ENCODE results near the gene GRM8. TPM values are rescaled to one million over a fixed set of nuclear protein-coding genes. Genes with fewer than 3 reads are reported as not detected.

The GRM8 gene
- total RNA-seq, 1 experiment from 2014 or later, result not detected

GRCh38 chr7:127245607-127246006, 7.1 kb downstream of the GRM8 start:
- Histone ChIP-seq H3K4me3 (ENCODE audit: low read depth in 2 of 2, low read length in 2 of 2) (no peak overlapping the region), H3K4me1 (ENCODE audit: control insufficient read depth, insufficient read depth, low read length) (no peaks in the 10 kb centered on the region), H3K9me3 (ENCODE audit: control insufficient read depth, insufficient read depth, low read depth, low read length) (no peaks in the 10 kb centered on the region), H3K36me3 (ENCODE audit: control insufficient read depth, insufficient read depth, low read length) (no peaks in the 10 kb centered on the region), H3K27me3 (ENCODE audit: control insufficient read depth, insufficient read depth, low read length) (peaks cover 25% of the 10 kb centered on the region), H3K27ac (ENCODE audit: low read length) (no peak overlapping the region)
- BruUV-seq (replicated peaks), result no TSS peak
- POLR2A ChIA-PET, result no interaction called here
- no peak for TF ChIP-seq POLR2AphosphoS5 (IDR thresholded peaks at IDR 0.05; ENCODE audit: low read depth, low read length)
- TF ChIP-seq SIN3A (IDR thresholded peaks at IDR 0.05; ENCODE audit: borderline replicate concordance, insufficient read depth, low read depth, low read length), result no peak
- no peak for TF ChIP-seq REST (IDR thresholded peaks at IDR 0.05; ENCODE audit: insufficient read depth in 1 of 2, low read depth in 2 of 2, low read length in 1 of 2)
- no peak for TF ChIP-seq CTCF (IDR thresholded peaks at IDR 0.05)
- TF ChIP-seq TCF7L2 (IDR thresholded peaks at IDR 0.05; ENCODE audit: low read depth, low read length), result no peak
- DNase-seq (ENCODE audit: low read depth, low spot score) (no peak), ATAC-seq (no peak)
- in situ Hi-C loops (cut with HindIII; ENCODE audit: low pct_unique_long_range_greater_than_20kb, low sequenced_read_pairs) (no loop called here), intact Hi-C loops (cut with micrococcal nuclease; ENCODE audit: unreplicated experiment) (no loop called here)
- CTCF ChIA-PET, result no interaction called here

GRCh38 chr7:127245002-127245401, 7.7 kb downstream of the GRM8 start:
- intact Hi-C loops (cut with micrococcal nuclease; ENCODE audit: unreplicated experiment), result no loop called here
- CTCF ChIA-PET, result interaction anchor here (0.6 kb wide), 1 partner anchor 444 kb away, joined by 3 read pairs; no protein-coding TSS in a partner anchor
- in situ Hi-C loops (cut with HindIII; ENCODE audit: low pct_unique_long_range_greater_than_20kb, low sequenced_read_pairs), result no loop called here
- BruUV-seq (replicated peaks), result no TSS peak
- POLR2A ChIA-PET, result no interaction called here
- no peak for TF ChIP-seq TCF7L2 (IDR thresholded peaks at IDR 0.05; ENCODE audit: low read depth, low read length)
- no peak for TF ChIP-seq REST (IDR thresholded peaks at IDR 0.05; ENCODE audit: insufficient read depth in 1 of 2, low read depth in 2 of 2, low read length in 1 of 2)
- TF ChIP-seq CTCF (IDR thresholded peaks at IDR 0.05), result no peak
- no peak for TF ChIP-seq SIN3A (IDR thresholded peaks at IDR 0.05; ENCODE audit: borderline replicate concordance, insufficient read depth, low read depth, low read length)
- TF ChIP-seq POLR2AphosphoS5 (IDR thresholded peaks at IDR 0.05; ENCODE audit: low read depth, low read length), result no peak
- Histone ChIP-seq H3K27ac (ENCODE audit: low read length) (no peak overlapping the region), H3K9me3 (ENCODE audit: control insufficient read depth, insufficient read depth, low read depth, low read length) (no peaks in the 10 kb centered on the region), H3K4me1 (ENCODE audit: control insufficient read depth, insufficient read depth, low read length) (no peaks in the 10 kb centered on the region), H3K4me3 (ENCODE audit: low read depth in 2 of 2, low read length in 2 of 2) (no peak overlapping the region), H3K36me3 (ENCODE audit: control insufficient read depth, insufficient read depth, low read length) (no peaks in the 10 kb centered on the region), H3K27me3 (ENCODE audit: control insufficient read depth, insufficient read depth, low read length) (peaks cover 20% of the 10 kb centered on the region)
- ATAC-seq (no peak), DNase-seq (ENCODE audit: low read depth, low spot score) (no peak)
